SK-N-MC (cell line): ENCODE data around the gene ABCB11.

Experiments used
- EZH2 ChIP-seq: fragments of 200-600 bp; sonication (generic); IDR thresholded peaks from one replicate; pipeline ENCODE4 v1.6.1; 2017; ENCODE audit warnings: antibody characterized with exemption
- FOXP2 ChIP-seq: optimal IDR thresholded peaks from 2 replicates; pipeline ENCODE3; 2011; ENCODE audit warnings: mild to moderate bottlenecking, moderate library complexity; ENCODE audit not compliant: insufficient read depth; ENCODE audit errors: extremely low read length, control extremely low read depth
- POLR2AphosphoS5 ChIP-seq: IDR thresholded peaks from 2 replicates; pipeline ENCODE4 v1.6.1; 2012; ENCODE audit warnings: mild to moderate bottlenecking, low read depth, low read length, borderline replicate concordance

GRCh38 chr2:168978461-168978861 is 52.7 kb downstream of the ABCB11 start:
- TF ChIP-seq EZH2: no peak
- TF ChIP-seq FOXP2: no peak
- no peak for TF ChIP-seq POLR2AphosphoS5
